ENCODE data around the gene SLC37A1.

- no peak for TF ChIP-seq CTCF (conservative IDR thresholded peaks at IDR 0.05 in 1 of 2, IDR thresholded peaks at IDR 0.05 in 1 of 2; ENCODE audit: extremely low read depth in 1 of 2, insufficient read depth in 1 of 2, low read depth in 1 of 2, low read length in 2 of 2)
- no peak for TF ChIP-seq EZH2 (IDR thresholded peaks at IDR 0.05; ENCODE audit: borderline replicate concordance, low read length)
Measured at GRCh38 chr21:42566524-42567213, 53.0 kb downstream of the SLC37A1 start.
